Liver (tissue), 9 donors: ENCODE measurements around the gene PYGM. TPM values are rescaled to one million over a fixed set of nuclear protein-coding genes. Genes with fewer than 3 reads are reported as not detected.

Source experiments
- DNase-seq: peaks from one replicate; pipeline ENCODE4 v3.0.0-alpha.2; 2017; ENCODE audit warnings: low spot score
- H3K27ac ChIP-seq, 2 donors: one replicate each; pipeline ENCODE4 v1.7.0; 2013; ENCODE audit warnings: inconsistent platforms in 2 of 2, low read length in 2 of 2, control low read depth in 1 of 2, low read depth in 1 of 2, mild to moderate bottlenecking in 1 of 2
- H3K27me3 ChIP-seq, 4 donors: one replicate each; pipeline versions ENCODE4 v1.6.1 to v1.7.0; 2013; ENCODE audit warnings: low read length in 3 of 4, inconsistent platforms in 1 of 4, mild to moderate bottlenecking in 1 of 4, moderate library complexity in 1 of 4; ENCODE audit not compliant: control insufficient read depth in 4 of 4, insufficient read depth in 4 of 4
- H3K36me3 ChIP-seq, 4 donors: one replicate each; pipeline versions ENCODE4 v1.6.1 to v1.7.0; 2013; ENCODE audit warnings: low read length in 3 of 4, mild to moderate bottlenecking in 3 of 4, low read depth in 1 of 4, moderate library complexity in 1 of 4; ENCODE audit not compliant: control insufficient read depth in 4 of 4, insufficient read depth in 3 of 4
- H3K4me1 ChIP-seq, 4 donors: one replicate each; pipeline versions ENCODE4 v1.6.1 to v1.7.0; 2013; ENCODE audit warnings: low read length in 3 of 4, mild to moderate bottlenecking in 3 of 4, moderate library complexity in 1 of 4; ENCODE audit not compliant: control insufficient read depth in 4 of 4, insufficient read depth in 4 of 4
- H3K4me3 ChIP-seq, 3 donors: one replicate each; pipeline versions ENCODE4 v1.6.1 to v1.7.0; 2013; ENCODE audit warnings: low read length in 3 of 3, control low read depth in 1 of 3, low read depth in 1 of 3, mild to moderate bottlenecking in 1 of 3
- H3K9ac ChIP-seq, 2 donors: one replicate each; pipeline ENCODE4 v1.7.0; 2013; ENCODE audit warnings: low read length in 2 of 2, mild to moderate bottlenecking in 2 of 2, moderate library complexity in 2 of 2, control low read depth in 1 of 2, low read depth in 1 of 2
- H3K9me3 ChIP-seq, 4 donors: one replicate each; pipeline versions ENCODE4 v1.6.1 to v1.7.0; 2013; ENCODE audit warnings: low read length in 3 of 4; ENCODE audit not compliant: control insufficient read depth in 4 of 4
- ATF3 ChIP-seq: IDR thresholded peaks from 2 replicates; pipeline ENCODE4 v1.6.1; 2016; ENCODE audit warnings: antibody characterized with exemption
- CTCF ChIP-seq: fragments of 150-350 bp; IDR thresholded peaks from 2 replicates; pipeline ENCODE4 v1.5.1; 2017; ENCODE audit warnings: improper control_type of control experiment, low read depth, low read length; ENCODE audit not compliant: missing input control
- EGR1 ChIP-seq, 2 donors: IDR thresholded peaks; 2 replicates each; pipeline ENCODE4 v1.6.1; 2016 to 2018; ENCODE audit warnings: antibody characterized with exemption in 2 of 2, low read depth in 2 of 2
- FOXA1 ChIP-seq: IDR thresholded peaks from 2 replicates; pipeline ENCODE4 v1.6.1; 2016; ENCODE audit warnings: antibody characterized with exemption
- FOXA2 ChIP-seq: IDR thresholded peaks from 2 replicates; pipeline ENCODE4 v1.6.1; 2016; ENCODE audit warnings: antibody characterized with exemption
- GABPA ChIP-seq, 2 donors: IDR thresholded peaks in 1 of 2; conservative IDR thresholded peaks in 1 of 2; 2 replicates each; pipeline ENCODE4 v1.6.1; 2016; ENCODE audit warnings: antibody characterized with exemption in 2 of 2, mild to moderate bottlenecking in 1 of 2, moderate library complexity in 1 of 2
- HNF4A ChIP-seq, 2 donors: conservative IDR thresholded peaks; 2 replicates each; pipeline ENCODE4 v1.6.1; 2016; ENCODE audit warnings: antibody characterized with exemption in 2 of 2, mild to moderate bottlenecking in 2 of 2
- HNF4G ChIP-seq: IDR thresholded peaks from 2 replicates; pipeline ENCODE4 v1.6.1; 2016; ENCODE audit warnings: antibody characterized with exemption
- JUND ChIP-seq, 2 donors: IDR thresholded peaks; 2 replicates each; pipeline ENCODE4 v1.6.1; 2016; ENCODE audit warnings: antibody characterized with exemption in 2 of 2
- MAX ChIP-seq: IDR thresholded peaks from 2 replicates; pipeline ENCODE4 v1.6.1; 2016; ENCODE audit warnings: antibody characterized with exemption
- NR2F2 ChIP-seq: IDR thresholded peaks from 2 replicates; pipeline ENCODE4 v1.6.1; 2016; ENCODE audit warnings: antibody characterized with exemption
- RAD21 ChIP-seq, 2 donors: IDR thresholded peaks; 2 replicates each; pipeline ENCODE4 v1.6.1; 2016; ENCODE audit warnings: antibody characterized with exemption in 2 of 2, mild to moderate bottlenecking in 2 of 2
- REST ChIP-seq: IDR thresholded peaks from 2 replicates; pipeline ENCODE4 v1.6.1; 2016; ENCODE audit warnings: antibody characterized with exemption, mild to moderate bottlenecking
- RXRA ChIP-seq, 2 donors: IDR thresholded peaks; 2 replicates each; pipeline ENCODE4 v1.6.1; 2017 to 2018; ENCODE audit warnings: antibody characterized with exemption in 2 of 2, mild to moderate bottlenecking in 1 of 2
- SP1 ChIP-seq: IDR thresholded peaks from 2 replicates; pipeline ENCODE4 v1.6.1; 2018; ENCODE audit warnings: antibody characterized with exemption, mild to moderate bottlenecking
- TAF1 ChIP-seq: conservative IDR thresholded peaks from 2 replicates; pipeline ENCODE4 v1.6.1; 2016; ENCODE audit warnings: antibody characterized with exemption, mild to moderate bottlenecking
- YY1 ChIP-seq: IDR thresholded peaks from 2 replicates; pipeline ENCODE4 v1.6.1; 2016; ENCODE audit warnings: antibody characterized with exemption, mild to moderate bottlenecking
- ZBTB33 ChIP-seq: IDR thresholded peaks from 2 replicates; pipeline ENCODE4 v1.6.1; 2016; ENCODE audit warnings: antibody characterized with exemption
- WGBS: extraction: QIAGEN DNeasy Blood & Tissue Kit; methylation state at CpG from one replicate; pipeline ENCODE4 v1.1.7; 2013; 5-methylcytosine and 5-hydroxymethylcytosine counted together
- polyA plus RNA-seq, 2 donors: library from polyadenylated mRNA; stranded (reverse) in 1 of 2; unstranded in 1 of 2; fragments of 200-250 nt in 1 of 2; fragments of >200 nt in 1 of 2; fragmentation: Nextera tagmentation in 1 of 2; extraction: Ambion mirVana in 1 of 2; gene quantifications; one replicate each; pipeline versions ENCODE4 v1.2.1 to v1.2.3, GENCODE V29; 2013 to 2015
- total RNA-seq, 2 donors: library from RNA; depleted of rRNA; stranded (reverse); fragments of >200 nt; gene quantifications; one replicate each; pipeline ENCODE4 v1.2.3, GENCODE V29; 2014
- donor health status: healthy.
- donor health status: healthy.
- donor health status: healthy.
- donor health status: healthy.
- donor health status: healthy.

PYGM gene
- total and polyA plus RNA-seq, 4 donors, result 0.23 to 1.3 (median 0.29) TPM

- Histone ChIP-seq H3K4me3 (no peak overlapping the region), H3K9me3 (no peaks in the 10 kb centered on the region), H3K36me3 (no peaks in the 10 kb centered on the region), H3K27ac (no peak overlapping the region), H3K9ac (no peak overlapping the region), H3K27me3 (peaks cover 0 to 2% (median 0%) of the 10 kb centered on the region in 4 donors), H3K4me1 (peaks cover 14 to 43% (median 41%) of the 10 kb centered on the region in 4 donors)
- no peak for TF ChIP-seq GABPA (IDR thresholded peaks at IDR 0.05 in 1 of 2, conservative IDR thresholded peaks at IDR 0.05 in 1 of 2)
- no peak for TF ChIP-seq SP1
- TF ChIP-seq NR2F2, result no peak
- TF ChIP-seq EGR1 (IDR thresholded peaks at IDR 0.05; ENCODE audit: low read depth in 2 of 2), result no peak
- no peak for TF ChIP-seq JUND (IDR thresholded peaks at IDR 0.05)
- TF ChIP-seq MAX, result no peak
- TF ChIP-seq CTCF, result no peak
- no peak for TF ChIP-seq TAF1
- no peak for TF ChIP-seq REST
- no peak for TF ChIP-seq ZBTB33
- no peak for TF ChIP-seq RAD21 (IDR thresholded peaks at IDR 0.05)
- TF ChIP-seq YY1, result no peak
- no peak for TF ChIP-seq HNF4G
- no peak for TF ChIP-seq ATF3
- no peak for TF ChIP-seq FOXA2
- TF ChIP-seq HNF4A (conservative IDR thresholded peaks at IDR 0.05), result no peak
- no peak for TF ChIP-seq RXRA (IDR thresholded peaks at IDR 0.05)
- TF ChIP-seq FOXA1, result no peak
- WGBS, result 41% methylated on average over 9 of the region's 9 CpGs
- DNase-seq, result peak; percentile 35
Measured at GRCh38 chr11:64726211-64726641, 33.5 kb downstream of the PYGM start.
